Measurements from ENCODE around the gene ALOX12B.

DNA sequence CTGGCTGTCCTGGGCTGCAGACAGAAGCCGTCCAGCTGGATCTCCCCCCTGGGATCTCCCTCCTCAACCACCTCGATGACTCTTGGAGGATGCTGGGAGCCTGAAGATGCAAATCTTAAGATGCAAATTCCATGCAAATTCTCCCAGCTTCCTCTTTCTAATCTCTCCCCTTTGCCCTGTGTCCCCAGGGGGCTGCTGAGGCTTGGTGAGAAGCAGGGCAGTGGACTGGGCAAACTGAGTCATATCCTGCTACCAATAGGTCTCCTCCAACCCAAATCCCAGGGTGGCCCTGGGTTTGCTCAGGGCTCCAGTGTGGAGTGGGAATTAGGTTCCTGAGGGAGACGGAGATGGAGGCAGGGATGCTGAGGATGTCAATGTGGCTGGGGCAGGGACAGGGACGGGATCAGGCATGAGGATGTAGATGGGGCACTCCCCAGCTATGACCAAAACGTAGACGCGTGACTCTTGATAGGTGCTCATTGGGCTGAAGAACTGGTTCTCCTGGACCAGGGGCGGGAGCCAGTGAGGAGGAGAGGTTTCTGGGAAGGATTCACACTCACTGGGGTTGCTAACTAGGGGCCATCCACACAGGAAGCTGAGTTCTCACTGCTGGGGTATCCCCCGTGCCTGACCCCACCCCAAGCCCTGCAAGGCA, 3.6 kb upstream of the ALOX12B start:
- TF ChIP-seq MTF1 (CRISPR knock-in tag; IDR thresholded peaks at IDR 0.05) = no peak
- no peak for TF ChIP-seq ATF7 (IDR thresholded peaks at IDR 0.05)
- no peak for TF ChIP-seq ATF7 (CRISPR knock-in tag; IDR thresholded peaks at IDR 0.05)
- TF ChIP-seq, protein P1, sequence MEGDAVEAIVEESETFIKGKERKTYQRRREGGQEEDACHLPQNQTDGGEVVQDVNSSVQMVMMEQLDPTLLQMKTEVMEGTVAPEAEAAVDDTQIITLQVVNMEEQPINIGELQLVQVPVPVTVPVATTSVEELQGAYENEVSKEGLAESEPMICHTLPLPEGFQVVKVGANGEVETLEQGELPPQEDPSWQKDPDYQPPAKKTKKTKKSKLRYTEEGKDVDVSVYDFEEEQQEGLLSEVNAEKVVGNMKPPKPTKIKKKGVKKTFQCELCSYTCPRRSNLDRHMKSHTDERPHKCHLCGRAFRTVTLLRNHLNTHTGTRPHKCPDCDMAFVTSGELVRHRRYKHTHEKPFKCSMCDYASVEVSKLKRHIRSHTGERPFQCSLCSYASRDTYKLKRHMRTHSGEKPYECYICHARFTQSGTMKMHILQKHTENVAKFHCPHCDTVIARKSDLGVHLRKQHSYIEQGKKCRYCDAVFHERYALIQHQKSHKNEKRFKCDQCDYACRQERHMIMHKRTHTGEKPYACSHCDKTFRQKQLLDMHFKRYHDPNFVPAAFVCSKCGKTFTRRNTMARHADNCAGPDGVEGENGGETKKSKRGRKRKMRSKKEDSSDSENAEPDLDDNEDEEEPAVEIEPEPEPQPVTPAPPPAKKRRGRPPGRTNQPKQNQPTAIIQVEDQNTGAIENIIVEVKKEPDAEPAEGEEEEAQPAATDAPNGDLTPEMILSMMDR (CRISPR knock-in tag; IDR thresholded peaks at IDR 0.05) = no peak
- TF ChIP-seq ZNF260 (CRISPR knock-in tag; IDR thresholded peaks at IDR 0.05; ENCODE audit: borderline replicate concordance, low read depth) = no peak
- no peak for TF ChIP-seq ZSCAN31 (CRISPR knock-in tag; IDR thresholded peaks at IDR 0.05; ENCODE audit: low read depth)
- TF ChIP-seq, protein P2, sequence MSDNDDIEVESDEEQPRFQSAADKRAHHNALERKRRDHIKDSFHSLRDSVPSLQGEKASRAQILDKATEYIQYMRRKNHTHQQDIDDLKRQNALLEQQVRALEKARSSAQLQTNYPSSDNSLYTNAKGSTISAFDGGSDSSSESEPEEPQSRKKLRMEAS (IDR thresholded peaks at IDR 0.05) = no peak
- no peak for TF ChIP-seq ZNF496 (CRISPR knock-in tag; IDR thresholded peaks at IDR 0.05; ENCODE audit: insufficient replicate concordance)
- TF ChIP-seq ZNF7 (CRISPR knock-in tag; IDR thresholded peaks at IDR 0.05) = no peak
- TF ChIP-seq DNMT1 (CRISPR knock-in tag; IDR thresholded peaks at IDR 0.05) = no peak
- TF ChIP-seq FOXJ3 (CRISPR knock-in tag; IDR thresholded peaks at IDR 0.05; ENCODE audit: borderline replicate concordance) = no peak
- no peak for TF ChIP-seq ZNF251 (CRISPR knock-in tag; IDR thresholded peaks at IDR 0.05)

Data from HepG2 (cell line).